Hepatocyte (in vitro differentiated cells): ENCODE data around the gene EPS8L1.
"Not testable (repeated sequence)": the region's sequence is repeated elsewhere in the genome, so short reads cannot be mapped to it uniquely, and the experiment has no call there.

Source experiments
- CTCF ChIP-seq: fragments of 200-600 bp; sonication (generic); IDR thresholded peaks from 2 replicates; pipeline ENCODE4 v1.5.1; 2016; ENCODE audit warnings: antibody characterized with exemption, mild to moderate bottlenecking; ENCODE audit not compliant: poor library complexity
- EZH2phosphoT487 ChIP-seq: fragments of 200-600 bp; sonication (generic); IDR thresholded peaks from one replicate; pipeline ENCODE4 v1.6.1; 2018; ENCODE audit warnings: antibody characterized with exemption, mild to moderate bottlenecking, low read depth, moderate library complexity; ENCODE audit not compliant: unreplicated experiment, severe bottlenecking

GRCh38 chr19:55065516-55065915, 10.2 kb upstream of the EPS8L1 start:
- not testable (repeated sequence) for TF ChIP-seq CTCF, EZH2phosphoT487
